ENCODE measurements around the gene MAGEA8.
"Not testable (repeated sequence)": the region's sequence is repeated elsewhere in the genome, so short reads cannot be mapped to it uniquely, and the experiment has no call there.

MAGEA8 gene

GRCh38 chrX:149881081-149881711 lies at the start of gene MAGEA8:
MAGEA8 (plus strand) TSS chrX:149881183; CDS start chrX:149884273, 3,090 bp downstream.
- DNase-seq: no peak

GRCh38 chrX:149831473-149831872 lies 49.5 kb upstream of the MAGEA8 start:
- no peak for DNase-seq

- DNase-seq: not testable (repeated sequence)
These were observed 44.3 kb upstream of the MAGEA8 start for GRCh38 chrX:149836728-149837127.

- DNase-seq: no peak
These were observed 43.8 kb upstream of the MAGEA8 start for GRCh38 chrX:149837167-149837566.

- no peak for DNase-seq
These were observed 43.3 kb upstream of the MAGEA8 start for GRCh38 chrX:149837639-149838038.

GRCh38 chrX:149841929-149842328 lies 39.1 kb upstream of the MAGEA8 start:
- DNase-seq: no peak

- DNase-seq: no peak
These were observed 35.6 kb upstream of the MAGEA8 start for GRCh38 chrX:149845385-149845784.

GRCh38 chrX:149846789-149847188 lies 34.2 kb upstream of the MAGEA8 start:
- DNase-seq: no peak

GRCh38 chrX:149848855-149849254 lies 32.1 kb upstream of the MAGEA8 start:
- DNase-seq: no peak

- DNase-seq: no peak
These were observed 31.2 kb upstream of the MAGEA8 start for GRCh38 chrX:149849787-149850186.

GRCh38 chrX:149851864-149852263 lies 29.1 kb upstream of the MAGEA8 start:
- DNase-seq: no peak

GRCh38 chrX:149853925-149854324 lies 27.1 kb upstream of the MAGEA8 start:
- DNase-seq: no peak

GRCh38 chrX:149858592-149858991 lies 22.4 kb upstream of the MAGEA8 start:
- DNase-seq: peak; percentile 34

GRCh38 chrX:149860445-149860844 lies 20.5 kb upstream of the MAGEA8 start:
- no peak for DNase-seq

- no peak for DNase-seq
These were observed 15.6 kb upstream of the MAGEA8 start for GRCh38 chrX:149865390-149865789.

- DNase-seq: no peak
These were observed 13.5 kb upstream of the MAGEA8 start for GRCh38 chrX:149867488-149867887.

- DNase-seq: no peak
These were observed 10.1 kb upstream of the MAGEA8 start for GRCh38 chrX:149870840-149871239.

- DNase-seq: no peak
These were observed 9.6 kb upstream of the MAGEA8 start for GRCh38 chrX:149871433-149871832.

- no peak for DNase-seq
These were observed 9.0 kb upstream of the MAGEA8 start for GRCh38 chrX:149871940-149872339.

- no peak for DNase-seq
These were observed 3.8 kb upstream of the MAGEA8 start for GRCh38 chrX:149877157-149877556.

- DNase-seq: no peak
These were observed 3.3 kb upstream of the MAGEA8 start for GRCh38 chrX:149877636-149878035.

GRCh38 chrX:149890828-149891227 lies 9.8 kb downstream of the MAGEA8 start:
- DNase-seq: not testable (repeated sequence)

GRCh38 chrX:149898554-149898953 lies 17.6 kb downstream of the MAGEA8 start:
- DNase-seq: no peak

- DNase-seq: no peak
These were observed 23.1 kb downstream of the MAGEA8 start for GRCh38 chrX:149903889-149904748.
